GM21390 (cell line): ENCODE measurements around the gene GUCA1A.
"Not testable (repeated sequence)": the region's sequence is repeated elsewhere in the genome, so short reads cannot be mapped to it uniquely, and the experiment has no call there.

Experiments used
- ATAC-seq: cut with Tn5 transposase; IDR thresholded peaks from one replicate; pipeline ENCODE4 v1.9.1; 2021; ENCODE audit not compliant: unreplicated experiment

The GUCA1A gene

DNA sequence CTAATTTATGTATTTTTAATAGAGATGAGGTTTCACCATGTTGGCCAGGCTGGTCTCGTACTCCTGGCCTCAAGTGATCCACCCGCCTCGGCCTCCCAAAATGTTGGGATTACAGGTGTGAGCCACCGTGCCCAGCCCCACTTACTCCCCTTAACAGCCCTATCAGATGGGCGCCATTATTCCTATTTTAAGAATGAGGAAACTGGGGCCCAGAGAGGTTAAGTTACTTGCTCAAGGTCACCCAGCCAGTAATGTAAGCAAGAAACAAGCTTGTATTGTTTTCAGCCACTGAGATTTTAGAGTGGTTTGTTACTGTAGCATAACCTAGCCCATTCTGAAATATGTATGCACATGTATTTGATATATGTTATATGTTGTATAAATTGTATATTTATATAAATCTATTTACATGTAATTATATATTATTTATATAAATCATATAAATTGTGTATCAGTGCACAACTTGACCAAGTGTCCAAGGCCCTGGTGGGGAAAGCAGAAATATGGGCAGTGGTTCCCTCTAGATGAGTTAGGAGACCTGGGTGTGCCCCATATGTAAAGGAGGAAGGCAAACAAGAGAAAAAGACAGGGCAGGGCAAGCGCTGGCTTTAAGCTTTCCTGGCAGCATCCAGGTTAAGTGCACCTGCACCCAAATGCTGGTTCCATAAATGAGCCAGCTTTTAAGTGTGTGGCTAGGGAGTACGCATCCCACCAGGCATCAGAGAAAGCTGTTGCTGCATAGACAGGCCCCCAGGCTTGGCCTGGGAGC lies 1.2 kb upstream of the GUCA1A start:
- no peak for ATAC-seq

DNA sequence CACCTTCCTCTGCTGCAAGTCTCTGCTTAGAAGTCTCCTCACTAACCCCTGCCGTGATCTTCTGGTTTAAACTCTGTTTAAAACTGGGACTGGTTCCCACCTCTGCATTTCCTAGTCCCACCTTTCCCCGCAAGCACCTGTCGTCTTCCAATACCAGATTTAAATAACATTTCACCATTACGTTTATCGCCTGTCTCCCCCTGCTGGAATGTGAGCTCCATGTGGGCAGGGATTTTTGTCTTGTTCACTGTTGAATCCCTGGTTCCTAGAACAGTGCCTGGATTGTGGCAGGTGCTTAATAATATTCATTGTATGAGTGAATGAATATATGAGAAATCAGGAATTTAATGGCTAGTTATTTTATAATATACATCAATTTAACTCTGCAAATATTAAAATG lies 2.7 kb downstream of the GUCA1A start:
- ATAC-seq, result no peak

DNA sequence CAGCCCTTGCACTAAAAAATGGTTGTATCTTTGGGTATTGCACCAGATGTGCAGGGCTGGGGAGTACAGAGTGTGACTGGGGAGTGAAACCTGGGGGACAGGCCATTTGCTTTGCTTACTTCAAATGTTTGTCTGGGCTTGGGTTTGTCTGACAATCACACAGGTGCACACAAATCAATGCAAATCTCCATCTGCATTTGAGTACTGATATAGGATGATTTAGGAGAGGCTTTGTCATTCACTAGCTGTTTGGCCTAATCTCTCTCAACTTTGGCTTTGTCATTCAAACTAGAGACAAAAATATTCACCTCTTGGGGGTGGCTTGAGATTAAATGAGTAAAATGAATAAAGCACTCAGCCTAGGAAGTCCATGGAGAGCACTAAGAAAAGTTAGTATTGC lies 3.8 kb downstream of the GUCA1A start:
- no peak for ATAC-seq

DNA sequence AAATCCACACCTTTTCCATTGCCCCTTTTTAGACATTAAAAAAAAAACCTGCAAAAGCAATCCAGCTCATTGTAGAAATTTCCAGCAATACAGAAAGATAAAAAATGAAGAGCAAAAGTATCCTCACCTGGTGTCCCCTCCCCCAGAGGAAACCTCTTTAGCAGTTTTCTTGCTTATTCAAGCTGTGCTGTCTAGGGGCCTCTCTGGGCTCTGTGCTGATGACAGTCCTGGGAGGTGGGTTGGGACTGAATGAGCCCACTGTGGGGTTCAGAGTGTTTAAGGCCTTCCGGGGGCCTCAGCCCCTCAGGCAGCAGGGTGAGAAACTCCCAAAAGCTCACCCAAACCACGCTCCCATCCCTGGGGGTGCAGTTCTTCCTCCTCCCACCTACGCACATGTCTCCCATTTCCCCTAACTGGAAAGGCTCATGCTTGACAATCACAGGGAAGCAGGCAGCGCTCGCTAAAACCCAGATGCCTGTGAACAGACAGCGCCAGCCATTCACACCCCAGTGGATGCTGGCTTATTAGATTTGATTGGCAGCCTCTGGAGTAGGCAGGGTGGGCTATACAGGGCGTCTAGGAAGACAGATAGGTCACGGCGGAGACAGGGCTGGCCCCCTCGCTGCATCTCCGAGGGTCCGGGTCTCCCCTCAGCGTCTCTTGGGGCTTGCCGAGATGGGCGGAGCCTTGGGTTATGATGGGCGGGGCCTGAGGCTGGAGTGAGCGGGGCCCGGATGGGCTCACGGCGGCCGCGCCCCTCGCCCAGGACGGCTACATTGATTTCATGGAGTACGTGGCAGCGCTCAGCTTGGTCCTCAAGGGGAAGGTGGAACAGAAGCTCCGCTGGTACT lies 4.6 kb downstream of the GUCA1A start:
- ATAC-seq, result no peak

DNA sequence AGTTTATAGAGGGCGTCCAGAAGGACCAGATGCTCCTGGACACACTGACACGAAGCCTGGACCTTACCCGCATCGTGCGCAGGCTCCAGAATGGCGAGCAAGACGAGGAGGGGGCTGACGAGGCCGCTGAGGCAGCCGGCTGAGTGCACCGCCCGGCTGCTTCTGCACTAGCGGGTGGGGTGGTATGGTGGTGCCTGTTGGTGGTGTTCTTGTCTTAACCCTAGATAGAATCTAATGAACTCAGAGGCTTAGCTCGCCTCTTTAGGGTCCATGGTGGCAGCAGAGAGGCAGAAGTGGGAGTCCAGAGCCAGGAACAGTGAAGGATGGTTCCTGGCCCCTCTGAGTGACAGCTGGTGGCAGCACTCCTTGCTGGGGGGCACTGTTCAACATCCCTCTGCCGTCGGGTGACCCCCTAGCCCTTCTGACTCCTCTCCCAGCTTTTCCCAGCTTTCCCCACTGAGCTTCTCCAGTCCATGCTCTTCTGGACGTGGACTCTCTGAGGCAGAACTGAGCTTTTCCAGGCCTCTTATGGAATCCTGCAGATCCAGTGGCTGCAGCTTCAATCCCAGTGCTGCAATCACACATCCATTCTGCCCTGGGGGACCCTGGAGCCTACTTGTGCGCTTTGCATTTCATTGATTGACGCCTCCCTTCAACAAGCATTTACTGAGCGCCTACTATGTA lies 6.2 kb downstream of the GUCA1A start:
- ATAC-seq, result no peak

DNA sequence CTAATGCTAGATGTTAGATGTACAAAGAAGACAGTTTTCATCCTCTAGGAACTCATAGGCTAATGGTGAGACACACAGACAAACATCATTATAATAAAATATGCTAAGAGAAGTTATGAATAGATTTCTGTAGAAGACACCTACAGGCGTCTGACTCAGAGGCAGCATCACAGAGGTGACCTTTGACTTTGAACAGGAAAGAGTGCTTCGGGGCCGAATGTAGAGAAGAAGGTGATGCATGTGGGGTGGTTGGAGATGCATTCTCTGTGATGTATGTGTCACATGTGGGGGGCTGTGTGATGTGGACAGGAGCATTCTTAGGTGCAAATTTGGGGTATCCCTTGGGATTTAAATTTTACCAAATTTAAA lies 6.8 kb downstream of the GUCA1A start:
- no peak for ATAC-seq

DNA sequence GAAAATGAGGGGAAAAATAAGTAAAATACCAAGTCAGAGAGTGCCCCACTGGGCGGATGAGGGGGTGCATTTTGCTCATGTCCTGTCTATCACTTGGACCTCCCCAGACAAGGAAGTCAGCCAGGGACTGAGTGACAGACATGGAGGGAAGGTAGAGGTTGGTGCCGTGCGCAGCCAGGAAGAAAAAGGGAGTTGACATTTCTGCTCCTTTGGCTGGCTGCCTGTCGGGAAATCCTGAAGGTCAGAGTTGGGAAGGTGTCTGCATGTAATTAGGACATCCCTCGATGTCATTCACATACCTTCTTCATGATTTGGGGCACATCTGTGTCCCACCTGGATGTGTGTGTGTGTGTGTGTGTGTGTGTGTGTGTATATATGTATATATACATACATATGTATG lies 8.9 kb downstream of the GUCA1A start:
- ATAC-seq, result no peak

DNA sequence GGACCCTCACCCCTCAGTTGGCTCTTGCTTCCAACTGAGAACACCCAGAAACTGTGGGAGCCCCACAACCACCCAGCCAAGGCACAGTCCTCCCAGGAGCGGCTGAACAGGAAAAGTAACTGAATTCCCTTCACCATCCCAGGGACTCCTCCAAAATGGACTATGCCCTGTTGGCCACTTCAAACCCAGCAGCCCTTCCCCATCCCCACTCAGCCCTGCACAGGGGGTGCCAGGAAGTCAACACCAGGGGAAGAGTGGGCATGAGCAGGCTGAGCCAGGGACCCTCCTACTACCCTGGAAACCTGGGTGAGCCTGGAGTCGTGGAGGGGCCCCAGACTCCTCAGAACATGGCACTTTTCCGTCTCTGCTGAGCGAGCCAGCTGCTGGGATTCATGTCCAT lies 11.3 kb downstream of the GUCA1A start:
- ATAC-seq, result no peak

DNA sequence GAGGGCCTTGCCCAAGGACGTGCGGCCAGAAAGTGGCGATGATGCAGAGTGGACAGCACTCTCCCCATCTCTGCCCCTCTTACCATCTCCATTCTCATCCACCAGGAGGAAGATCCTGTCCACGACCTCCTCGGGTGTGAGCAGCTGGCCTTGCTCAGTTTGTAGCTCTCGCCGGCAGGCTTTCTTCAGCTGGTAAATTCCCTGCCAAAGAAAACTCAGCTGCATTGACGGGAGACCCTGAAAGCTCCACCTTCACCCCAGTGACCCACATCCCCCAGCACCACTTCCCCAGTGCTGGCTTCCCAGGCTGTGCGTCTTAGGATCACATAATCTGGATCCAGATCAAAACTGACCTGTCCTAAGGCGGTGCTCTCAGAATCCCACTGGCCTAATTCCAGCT lies 12.4 kb downstream of the GUCA1A start:
- ATAC-seq, result no peak

DNA sequence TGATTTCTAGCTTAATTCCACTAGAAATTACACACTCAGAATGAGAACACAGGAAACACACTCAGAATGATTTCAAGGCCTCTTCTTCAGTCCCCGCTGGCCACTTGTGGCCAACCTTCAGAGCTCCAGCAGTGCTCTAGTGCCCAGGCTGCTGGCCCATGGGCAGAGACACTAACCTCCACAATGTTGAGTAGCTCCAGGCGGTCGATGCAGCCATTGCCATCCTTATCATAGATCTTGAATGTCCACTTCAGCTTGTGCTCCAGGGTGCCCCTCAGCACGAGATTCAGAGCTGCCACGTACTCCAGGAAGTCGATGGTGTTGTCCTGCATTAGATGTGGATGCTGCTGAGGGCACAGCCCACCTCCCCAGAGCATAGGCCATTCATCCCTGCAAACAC lies 15.2 kb downstream of the GUCA1A start:
- no peak for ATAC-seq

DNA sequence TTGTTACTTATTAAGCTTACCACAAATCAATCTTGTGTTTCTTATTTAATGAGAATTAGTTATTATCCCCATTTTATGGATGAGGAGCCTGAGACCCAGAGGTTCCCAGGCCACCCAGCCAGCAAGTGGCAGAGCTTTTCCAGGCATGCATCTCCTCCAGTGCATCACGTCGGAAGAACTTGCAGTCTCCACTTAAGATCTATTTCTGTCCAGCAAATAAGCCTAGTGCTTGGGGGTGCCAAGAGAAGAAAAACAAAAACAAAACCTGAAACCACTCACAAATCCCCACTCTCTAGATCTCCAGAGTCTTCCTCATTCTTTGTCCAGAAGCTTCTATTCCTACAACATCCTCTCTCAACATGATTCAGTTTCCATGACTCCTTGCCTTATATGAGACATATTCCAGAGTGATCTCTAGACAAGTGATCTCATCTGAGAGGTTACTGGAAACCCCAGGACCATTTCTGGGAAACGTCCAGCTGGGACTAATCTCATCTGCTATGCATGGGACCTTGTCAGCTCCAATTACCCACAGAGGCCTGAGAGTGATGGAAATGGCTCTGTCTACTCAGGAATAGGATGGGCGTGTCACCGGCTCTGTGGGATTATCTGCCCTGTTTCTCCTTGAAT lies 17.5 kb downstream of the GUCA1A start:
- no peak for ATAC-seq

DNA sequence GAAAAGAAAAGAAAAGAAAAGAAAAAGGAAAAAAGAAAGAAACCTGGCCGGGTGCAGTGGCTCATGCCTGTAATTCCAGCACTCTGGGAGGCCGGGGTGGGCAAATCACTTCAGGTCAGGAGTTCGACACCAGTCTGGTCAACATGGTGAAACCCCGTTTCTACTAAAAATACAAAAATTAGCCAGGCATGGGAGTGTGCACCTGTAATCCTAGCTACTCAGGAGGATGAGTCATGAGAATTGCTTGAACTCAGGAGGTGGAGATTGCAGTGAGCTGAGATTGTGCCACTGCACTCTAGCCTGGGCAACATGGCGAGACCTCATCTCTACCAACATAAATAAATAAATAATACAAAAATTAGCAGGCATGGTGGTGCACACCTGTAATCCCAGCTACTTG lies 19.2 kb downstream of the GUCA1A start:
- not testable (repeated sequence) for ATAC-seq

DNA sequence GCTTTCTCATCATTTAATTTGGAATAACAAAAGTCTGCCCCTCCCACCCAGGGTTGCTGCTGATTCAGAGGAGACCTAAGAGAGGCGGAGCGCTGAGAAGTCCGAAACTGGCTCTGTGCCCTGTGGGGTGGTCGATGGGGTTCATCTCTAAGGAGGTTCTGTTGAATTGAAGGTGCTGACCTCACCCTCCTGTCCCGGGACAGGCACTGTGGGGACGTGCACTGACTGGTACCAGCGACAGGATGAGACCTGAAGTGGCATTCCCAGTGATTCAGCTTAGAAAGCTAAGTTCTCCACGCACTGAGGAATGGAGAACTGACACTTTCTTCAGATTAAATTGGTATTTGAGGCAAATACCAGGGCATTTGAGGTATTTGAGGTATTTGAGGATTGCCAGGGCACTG lies 20.3 kb downstream of the GUCA1A start:
- ATAC-seq, result no peak

DNA sequence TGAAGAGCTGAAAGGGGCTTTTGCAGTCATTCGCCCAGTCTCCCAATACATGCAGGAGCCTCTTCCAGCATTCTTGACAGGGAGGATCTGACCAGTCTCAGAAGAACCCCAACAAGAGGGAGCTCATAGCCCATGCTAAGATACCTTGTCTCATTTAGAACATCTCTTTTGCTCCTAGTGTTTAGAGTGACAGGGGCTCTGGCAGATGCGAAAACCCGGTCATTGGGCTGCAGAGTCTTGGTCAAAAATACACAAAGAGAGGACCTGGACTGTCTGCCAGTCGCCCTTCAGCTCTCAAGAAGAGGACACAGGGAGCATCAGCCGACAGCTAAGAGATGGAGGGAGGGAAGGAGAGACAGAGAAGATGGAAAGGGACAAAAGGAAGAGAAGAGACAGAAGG lies 20.9 kb downstream of the GUCA1A start:
- no peak for ATAC-seq

DNA sequence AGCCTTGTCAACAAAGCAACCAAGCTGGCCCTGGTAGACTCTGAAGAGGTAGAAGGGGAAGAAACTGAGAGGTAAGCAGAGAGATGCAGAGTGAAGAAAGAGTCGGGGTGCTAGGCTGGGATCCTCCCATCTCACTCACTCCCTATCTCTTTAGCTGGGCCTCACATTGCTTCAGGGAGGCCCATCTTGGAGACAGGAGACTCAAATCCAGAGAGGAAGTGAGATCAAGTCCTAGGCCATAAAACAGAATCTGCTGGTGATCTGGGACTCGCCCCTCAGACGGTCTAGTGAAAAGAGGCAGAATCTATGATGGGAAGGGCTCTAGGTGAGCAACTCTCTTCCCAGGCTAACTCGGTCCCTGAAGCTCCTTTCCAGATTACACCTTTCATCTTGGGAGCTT lies 22.3 kb downstream of the GUCA1A start:
- no peak for ATAC-seq

DNA sequence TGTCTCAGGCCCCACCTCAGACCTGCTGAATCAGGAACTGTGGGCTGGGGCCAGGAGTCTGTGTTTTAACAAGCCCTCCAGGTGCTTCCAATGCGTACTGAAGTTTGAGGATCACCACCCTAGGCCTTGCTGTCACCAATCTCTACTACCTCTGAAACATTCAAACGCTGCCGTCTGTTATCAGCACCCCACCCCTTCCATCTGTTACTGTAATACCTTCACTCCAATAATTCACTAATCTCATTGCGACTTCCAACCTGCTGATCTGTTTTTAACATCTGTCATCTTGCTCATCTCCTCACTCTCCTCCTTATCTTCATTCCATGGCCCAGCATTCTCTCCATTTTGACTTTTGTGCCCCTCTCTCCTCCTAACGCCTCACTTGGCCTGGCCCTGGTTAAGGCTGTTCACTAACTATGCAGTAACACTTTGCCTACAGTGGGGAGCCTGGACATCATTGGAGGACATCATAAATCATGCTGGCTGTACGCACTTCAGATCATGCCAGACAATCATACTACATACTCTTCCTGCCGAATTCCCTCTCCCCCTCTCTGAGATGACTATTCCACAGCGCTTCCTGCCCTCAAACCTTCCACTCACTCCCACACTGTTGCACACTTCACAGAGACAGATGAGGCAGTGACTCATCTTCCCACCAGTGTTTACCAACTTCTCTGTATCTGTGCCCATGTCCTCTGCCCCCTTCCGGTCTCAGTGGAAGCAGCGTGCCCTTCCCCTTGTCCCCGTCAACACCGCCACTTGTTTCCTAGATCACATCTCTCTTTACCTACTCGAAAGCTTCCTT lies 24.6 kb downstream of the GUCA1A start:
- ATAC-seq, result no peak

DNA sequence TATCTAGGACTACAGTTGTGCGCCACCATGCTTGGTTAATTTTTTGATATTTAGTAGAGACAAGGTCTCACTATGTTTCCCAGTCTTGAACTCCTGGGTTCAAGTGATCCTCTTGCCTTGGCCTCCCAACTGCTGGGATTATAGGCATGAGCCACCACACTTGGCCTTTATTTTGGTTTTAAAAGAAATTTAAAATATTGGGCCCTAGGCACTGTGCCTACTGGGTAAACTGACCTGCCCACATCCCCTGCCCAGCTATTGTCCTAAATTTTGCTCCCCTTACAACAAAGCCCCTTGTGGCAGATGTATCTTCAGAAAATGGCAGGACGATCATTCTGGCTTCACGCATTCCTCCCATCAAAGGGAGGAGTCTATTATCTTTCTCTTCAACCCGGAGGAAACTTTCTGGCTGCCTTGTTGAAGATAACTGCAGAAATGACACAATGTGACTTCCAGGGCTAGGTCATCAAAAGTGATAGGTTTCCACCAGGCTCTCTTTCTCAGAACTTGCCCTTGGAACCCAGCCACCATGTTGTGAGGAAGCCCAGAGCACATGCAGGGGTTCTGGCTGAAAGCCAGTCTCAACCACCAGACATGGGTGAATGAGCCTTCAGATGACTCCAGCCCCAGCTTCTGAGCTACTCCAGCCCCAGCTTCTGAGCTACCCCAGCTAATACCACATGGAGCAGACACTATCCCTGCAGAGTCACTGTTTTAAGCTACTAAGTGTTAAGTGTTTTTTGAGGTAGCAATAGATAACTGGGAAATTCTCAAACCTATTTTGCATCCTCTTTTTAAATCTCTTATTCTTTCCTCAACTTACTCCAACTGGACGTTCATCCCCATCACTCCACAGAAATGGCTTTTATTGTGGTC lies 26.2 kb downstream of the GUCA1A start:
- ATAC-seq, result no peak

DNA sequence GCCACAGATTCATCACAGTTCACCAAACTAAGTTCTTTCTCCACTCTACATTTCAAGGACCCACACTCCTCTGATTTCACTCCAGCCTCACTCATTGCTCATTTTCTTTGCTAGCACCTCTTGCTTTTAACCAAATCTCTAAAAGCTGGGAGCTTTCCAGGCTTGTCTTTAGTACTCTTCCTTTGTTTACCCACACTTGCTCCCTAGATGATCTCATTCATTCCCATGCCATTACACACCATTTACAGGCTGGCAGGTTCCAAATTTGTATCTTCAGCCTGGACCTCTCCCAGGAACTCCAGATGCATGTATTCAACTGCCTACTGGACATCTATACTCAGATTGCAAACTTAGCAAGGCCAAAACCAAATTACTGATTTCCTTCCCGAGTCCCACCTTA lies 26.9 kb downstream of the GUCA1A start:
- ATAC-seq, result no peak

DNA sequence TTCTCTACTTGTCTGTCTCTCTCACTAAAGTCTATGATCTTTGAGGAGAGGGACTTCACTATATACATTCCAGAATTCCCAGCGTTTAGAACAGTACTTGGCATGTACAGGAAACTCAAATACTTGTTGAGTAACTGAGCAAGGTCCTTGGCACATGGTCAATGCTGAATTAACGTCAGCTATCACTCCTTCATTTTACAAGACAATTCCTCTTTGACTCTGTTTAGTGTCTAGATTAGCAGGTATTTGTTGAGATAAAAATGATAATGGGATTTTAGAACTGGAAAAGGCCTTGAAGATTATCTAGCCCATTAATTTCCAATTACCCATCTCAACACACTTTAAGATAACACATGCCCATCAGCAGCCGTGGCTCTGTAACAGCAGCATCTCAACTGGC lies 28.2 kb downstream of the GUCA1A start:
- no peak for ATAC-seq
